GM12874 (cell line): ENCODE measurements around the gene SAT2.

Source experiments
- TF ChIP-seq, protein P1 (sequence below): IDR thresholded peaks from 2 replicates; pipeline ENCODE4 v1.5.1; 2011; ENCODE audit warnings: low read depth, mild to moderate bottlenecking, control low read depth, low read length, moderate library complexity; ENCODE audit not compliant: insufficient read depth

SAT2 gene

DNA sequence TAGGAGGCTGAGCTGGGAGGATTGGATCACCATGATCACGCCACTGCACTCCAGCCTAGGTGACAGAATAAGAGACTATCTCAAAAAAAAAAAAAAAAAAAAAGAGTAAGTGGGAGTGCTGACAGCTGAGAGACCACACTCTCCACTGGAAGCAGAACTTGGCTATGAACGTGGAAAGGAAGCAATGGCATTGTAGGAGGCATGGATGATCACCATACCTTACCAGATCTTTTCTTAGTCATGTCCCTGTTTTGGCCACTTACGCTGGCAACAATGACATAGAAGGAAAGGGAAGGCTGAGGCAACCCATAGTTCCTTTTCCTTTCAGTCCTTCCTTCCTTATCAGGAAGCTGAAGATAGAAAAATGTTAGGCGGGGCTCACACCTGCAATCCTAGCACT lies 19.4 kb upstream of the SAT2 start:
- TF ChIP-seq, protein P1, sequence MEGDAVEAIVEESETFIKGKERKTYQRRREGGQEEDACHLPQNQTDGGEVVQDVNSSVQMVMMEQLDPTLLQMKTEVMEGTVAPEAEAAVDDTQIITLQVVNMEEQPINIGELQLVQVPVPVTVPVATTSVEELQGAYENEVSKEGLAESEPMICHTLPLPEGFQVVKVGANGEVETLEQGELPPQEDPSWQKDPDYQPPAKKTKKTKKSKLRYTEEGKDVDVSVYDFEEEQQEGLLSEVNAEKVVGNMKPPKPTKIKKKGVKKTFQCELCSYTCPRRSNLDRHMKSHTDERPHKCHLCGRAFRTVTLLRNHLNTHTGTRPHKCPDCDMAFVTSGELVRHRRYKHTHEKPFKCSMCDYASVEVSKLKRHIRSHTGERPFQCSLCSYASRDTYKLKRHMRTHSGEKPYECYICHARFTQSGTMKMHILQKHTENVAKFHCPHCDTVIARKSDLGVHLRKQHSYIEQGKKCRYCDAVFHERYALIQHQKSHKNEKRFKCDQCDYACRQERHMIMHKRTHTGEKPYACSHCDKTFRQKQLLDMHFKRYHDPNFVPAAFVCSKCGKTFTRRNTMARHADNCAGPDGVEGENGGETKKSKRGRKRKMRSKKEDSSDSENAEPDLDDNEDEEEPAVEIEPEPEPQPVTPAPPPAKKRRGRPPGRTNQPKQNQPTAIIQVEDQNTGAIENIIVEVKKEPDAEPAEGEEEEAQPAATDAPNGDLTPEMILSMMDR: no peak

DNA sequence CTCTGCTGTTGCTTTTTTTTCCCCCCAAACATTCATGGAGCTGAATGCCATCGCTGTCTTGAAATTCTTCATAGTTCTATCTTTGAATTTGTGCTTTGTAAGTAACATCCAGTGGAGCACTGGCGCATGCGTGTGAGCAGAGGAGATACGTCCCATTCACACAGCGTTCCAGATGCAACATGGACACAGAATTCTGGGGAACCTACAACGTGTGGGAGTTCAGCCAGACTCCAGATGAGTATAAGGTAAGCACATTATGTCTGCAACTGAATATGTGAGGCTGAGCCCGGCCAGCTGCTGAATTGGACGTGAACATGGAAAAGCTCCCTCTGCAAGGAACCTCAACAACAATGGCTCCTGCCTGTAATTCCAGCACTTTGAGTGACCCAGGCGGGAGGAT lies 18.8 kb upstream of the SAT2 start:
- TF ChIP-seq, protein P1: no peak

DNA sequence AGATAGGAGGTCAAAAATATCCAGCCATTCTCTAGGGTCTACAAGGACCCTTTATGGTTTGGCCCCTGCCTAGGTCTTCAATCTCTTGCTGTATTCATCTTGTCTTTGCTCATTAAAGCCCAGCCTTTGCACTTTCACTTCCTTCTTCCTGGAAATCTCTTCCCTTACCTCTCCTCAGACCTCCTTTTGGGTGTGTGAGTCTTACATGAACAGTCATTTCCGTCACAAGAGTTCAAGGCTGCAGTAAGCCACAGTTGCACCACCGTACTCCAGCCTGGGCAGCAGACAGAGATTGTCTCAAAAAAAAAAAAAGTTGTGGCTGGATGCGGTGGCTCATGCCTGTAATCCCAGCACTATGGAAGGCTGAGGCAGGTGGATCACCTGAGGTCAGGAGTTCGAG lies 17.2 kb upstream of the SAT2 start:
- TF ChIP-seq, protein P1: no peak

DNA sequence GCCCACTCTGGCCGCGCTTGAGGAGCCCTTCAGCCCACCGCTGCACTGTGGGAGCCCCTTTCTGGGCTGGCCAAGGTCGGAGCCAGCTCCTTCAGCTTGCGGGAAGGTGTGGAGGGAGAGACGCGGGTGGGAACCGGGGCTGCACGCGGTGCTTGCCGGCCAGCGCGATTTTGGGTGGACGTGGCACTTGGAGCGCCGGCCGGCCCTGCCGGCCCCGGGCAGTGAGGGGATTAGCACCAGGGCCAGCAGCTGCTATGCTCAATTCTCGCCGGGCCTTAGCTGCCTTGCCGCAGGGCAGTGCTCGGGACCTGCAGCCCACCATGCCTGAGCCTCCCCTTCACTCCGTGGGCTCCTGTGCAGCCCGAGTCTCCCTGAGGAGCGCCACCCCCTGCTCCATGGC lies 13.2 kb upstream of the SAT2 start:
- TF ChIP-seq, protein P1: no peak

DNA sequence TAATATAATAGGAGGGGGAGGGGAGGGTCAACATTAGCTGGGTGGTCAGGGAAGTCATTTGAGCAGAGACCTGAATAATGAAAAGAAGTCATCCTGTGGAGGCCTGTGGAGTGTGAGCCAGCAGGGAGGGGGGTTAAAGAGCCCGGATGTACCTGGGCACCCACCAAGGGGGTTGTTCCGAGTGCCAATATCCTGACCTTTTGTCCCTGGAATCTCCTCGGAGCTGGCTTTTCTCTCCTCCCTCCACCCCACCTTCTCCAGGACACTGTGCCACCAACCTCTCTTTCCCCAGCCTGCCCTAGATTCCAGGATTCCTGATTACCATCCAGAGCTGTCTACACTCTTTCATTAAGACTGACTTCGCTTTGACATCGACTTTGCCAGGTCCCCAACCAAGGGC lies 8.5 kb upstream of the SAT2 start:
- TF ChIP-seq, protein P1: no peak

DNA sequence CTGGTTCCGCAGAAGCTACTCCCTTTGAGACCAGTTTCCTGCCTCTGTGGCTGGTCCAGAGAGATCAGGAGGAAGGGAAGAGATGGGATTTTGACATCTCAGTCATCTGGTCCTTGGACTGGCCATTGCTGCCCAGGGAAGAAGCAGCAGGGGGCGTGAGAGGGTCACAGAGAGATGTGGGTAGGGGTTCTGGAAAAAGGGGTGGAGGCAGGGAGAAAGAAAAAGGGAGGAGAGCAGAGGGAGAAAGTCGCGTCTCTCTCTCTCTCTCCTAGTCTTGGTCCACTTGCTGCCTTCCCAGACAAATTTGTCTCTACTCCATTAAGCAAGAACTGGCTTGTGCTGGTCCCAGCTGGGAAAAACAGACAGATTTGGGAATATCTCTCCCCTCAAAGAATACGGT lies 6.8 kb upstream of the SAT2 start:
- TF ChIP-seq, protein P1: peak; percentile 32; the same call in 1 of the 2 replicates

DNA sequence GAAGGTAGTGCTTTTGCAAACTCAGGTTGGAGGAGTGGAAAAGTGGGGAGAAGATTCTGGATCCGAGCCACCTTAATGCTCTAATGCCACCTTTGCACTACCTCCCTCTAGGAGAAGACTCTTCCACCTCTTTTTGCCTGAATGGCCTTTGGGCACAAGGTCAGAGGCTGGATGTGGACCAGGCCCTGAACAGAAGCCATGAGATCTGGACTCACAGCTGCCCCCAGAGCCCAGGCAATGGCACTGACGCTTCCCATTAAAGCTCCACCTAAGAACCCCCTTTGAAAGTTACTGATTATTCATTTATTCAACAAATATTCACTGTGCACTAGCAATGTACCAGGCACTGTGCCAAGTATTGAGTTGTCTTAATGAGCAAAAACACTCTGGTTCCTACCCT lies 5.5 kb upstream of the SAT2 start:
- TF ChIP-seq, protein P1: no peak

DNA sequence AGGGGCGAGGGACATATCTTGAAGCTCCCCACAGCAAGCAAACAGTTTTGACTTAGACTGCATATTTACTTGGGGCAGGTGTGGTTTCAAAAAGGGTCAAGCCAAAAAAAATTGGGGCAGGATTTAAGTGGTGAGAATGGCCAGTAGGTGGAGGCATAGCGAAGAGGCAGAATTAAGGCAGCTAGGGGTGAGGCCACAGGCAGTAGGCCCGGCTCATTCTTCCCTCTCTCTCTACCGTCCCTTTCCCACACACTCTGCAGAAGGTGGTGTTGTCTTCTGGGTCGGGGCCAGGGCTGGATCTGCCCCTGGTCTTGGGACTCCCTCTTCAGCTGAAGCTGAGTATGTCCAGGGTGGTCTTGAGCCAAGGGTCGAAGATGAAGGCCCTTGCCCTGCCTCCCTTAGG lies 4.9 kb upstream of the SAT2 start:
- TF ChIP-seq, protein P1: peak; percentile 65
